H1 (cell line): Measurements from ENCODE around the gene LMX1B. TPM values are rescaled to one million over a fixed set of nuclear protein-coding genes. Genes with fewer than 3 reads are reported as not detected.
A peak's percentile ranks its signal among the peaks of the same experiment; 100 is the strongest.

Experiments
- CTCF ChIA-PET: fragments of 300-600 bp; sonication (Branson Sonifier 250); formaldehyde crosslinking; loops from one replicate; lab custom pipeline; 2021; ENCODE audit not compliant: partially characterized antibody; lab: Charles Lee
- POLR2A ChIA-PET: fragments of 300-600 bp; sonication (Branson Sonifier 250); formaldehyde crosslinking; loops from one replicate; lab custom pipeline; 2021; ENCODE audit warnings: inconsistent platforms; ENCODE audit not compliant: partially characterized antibody; lab: Charles Lee
- DNase-seq, 2 experiments: peaks; one replicate each; pipeline versions ENCODE4 v3.0.0 to v3.0.0-alpha.2; 2010 to 2022; ENCODE audit warnings: low spot score in 2 of 2, low read depth in 1 of 2, mixed read lengths in 1 of 2
- FAIRE-seq: peaks from 2 replicates; lab custom pipeline; 2011; peaks lifted over from hg19 to GRCh38; lab: Jason Lieb, UNC
- H2AFZ ChIP-seq: 2 replicates; pipeline ENCODE4 v1.8.1; 2012; ENCODE audit warnings: low read length, inconsistent platforms
- H2AK5ac ChIP-seq: 2 replicates; pipeline ENCODE4 v1.6.1; 2013; ENCODE audit warnings: low read depth, low read length
- H2BK120ac ChIP-seq: replicated peaks from 2 replicates; pipeline ENCODE3; 2013; ENCODE audit warnings: low read depth, low read length, inconsistent platforms
- H2BK12ac ChIP-seq: 2 replicates; pipeline ENCODE4 v1.6.1; 2013; ENCODE audit warnings: low read depth, low read length
- H2BK15ac ChIP-seq: 2 replicates; pipeline ENCODE4 v1.6.1; 2013; ENCODE audit warnings: low read length
- H2BK20ac ChIP-seq: 2 replicates; pipeline ENCODE4 v1.6.1; 2013; ENCODE audit warnings: low read length
- H2BK5ac ChIP-seq: 2 replicates; pipeline ENCODE4 v1.6.1; 2013; ENCODE audit warnings: low read depth, low read length
- H3K14ac ChIP-seq: 2 replicates; pipeline ENCODE4 v1.6.1; 2013; ENCODE audit warnings: inconsistent platforms; ENCODE audit not compliant: insufficient read length
- H3K18ac ChIP-seq: 2 replicates; pipeline ENCODE4 v1.6.1; 2013; ENCODE audit warnings: low read length; ENCODE audit errors: extremely low read depth
- H3K23ac ChIP-seq: 2 replicates; pipeline ENCODE4 v1.6.1; 2013; ENCODE audit warnings: inconsistent platforms; ENCODE audit not compliant: insufficient read length
- H3K23me2 ChIP-seq: 2 replicates; pipeline ENCODE4 v1.6.1; 2013; ENCODE audit warnings: low read depth, low read length
- H3K27ac ChIP-seq: 2 replicates; pipeline ENCODE4 v1.6.1; 2011; ENCODE audit warnings: low read depth, low read length, inconsistent platforms
- H3K27me3 ChIP-seq, 4 experiments: replicated peaks in 1 of 4; 1 replicate in 1 of 4; 2 replicates in 3 of 4; pipeline versions ENCODE4 v1.6.1 to v1.8.1; 2011 to 2013; ENCODE audit warnings: low read length in 3 of 4, mild to moderate bottlenecking in 3 of 4, inconsistent platforms in 2 of 4, mixed read lengths in 2 of 4, moderate library complexity in 1 of 4; ENCODE audit not compliant: control insufficient read depth in 3 of 4, insufficient read depth in 3 of 4; ENCODE audit errors: extremely low read depth in 1 of 4
- H3K36me3 ChIP-seq, 4 experiments: 2 replicates each; pipeline versions ENCODE4 v1.6.1 to v1.8.1; 2011 to 2013; ENCODE audit warnings: mild to moderate bottlenecking in 4 of 4, low read length in 3 of 4, moderate library complexity in 2 of 4, control low read depth in 1 of 4, inconsistent platforms in 1 of 4; ENCODE audit not compliant: insufficient read depth in 4 of 4, control insufficient read depth in 2 of 4
- H3K4ac ChIP-seq: replicated peaks from 2 replicates; pipeline ENCODE3; 2013; ENCODE audit warnings: low read length, low read depth, mixed read lengths, inconsistent platforms; ENCODE audit not compliant: insufficient read length
- H3K4me1 ChIP-seq, 4 experiments: replicated peaks in 1 of 4; 1 replicate in 1 of 4; 2 replicates in 3 of 4; pipeline versions ENCODE4 v1.6.1 to v1.8.1; 2011 to 2013; ENCODE audit warnings: low read length in 3 of 4, inconsistent platforms in 2 of 4, mixed read lengths in 1 of 4; ENCODE audit not compliant: insufficient read depth in 4 of 4, control insufficient read depth in 3 of 4
- H3K4me2 ChIP-seq, 2 experiments: 2 replicates each; pipeline versions ENCODE4 v1.6.1 to v1.8.1; 2011 to 2013; ENCODE audit warnings: low read depth in 2 of 2, low read length in 2 of 2, control low read depth in 1 of 2, inconsistent platforms in 1 of 2, mild to moderate bottlenecking in 1 of 2; ENCODE audit not compliant: insufficient read depth in 1 of 2
- H3K4me3 ChIP-seq, 4 experiments: fragments of 200-600, 300-600 bp in 1 of 4; sonication (generic), shearing (Covaris generic), sonication (Bioruptor Twin) in 1 of 4; 2 replicates each; pipeline versions ENCODE4 v1.5.1 to v1.8.1; 2011 to 2016; ENCODE audit warnings: low read length in 4 of 4, low read depth in 3 of 4, control low read depth in 2 of 4, inconsistent platforms in 2 of 4, mild to moderate bottlenecking in 2 of 4, mixed read lengths in 1 of 4, moderate library complexity in 1 of 4; ENCODE audit not compliant: insufficient read depth in 2 of 4; ENCODE audit errors: extremely low read depth in 1 of 4
- H3K56ac ChIP-seq: replicated peaks from 2 replicates; pipeline ENCODE3; 2013; ENCODE audit warnings: low read depth, mild to moderate bottlenecking, mixed read lengths, low read length, inconsistent platforms; ENCODE audit not compliant: insufficient read length
- H3K79me1 ChIP-seq: 2 replicates; pipeline ENCODE4 v1.6.1; 2013; ENCODE audit warnings: low read depth, low read length, control low read depth
- H3K79me2 ChIP-seq, 2 experiments: 2 replicates each; pipeline versions ENCODE4 v1.6.1 to v1.8.1; 2012 to 2013; ENCODE audit warnings: low read length in 2 of 2, mild to moderate bottlenecking in 2 of 2, inconsistent platforms in 1 of 2; ENCODE audit not compliant: insufficient read depth in 2 of 2, control insufficient read depth in 1 of 2
- H3K9ac ChIP-seq, 4 experiments: replicated peaks in 1 of 4; 1 replicate in 1 of 4; 2 replicates in 3 of 4; pipeline versions ENCODE4 v1.6.1 to v1.8.1; 2011 to 2013; ENCODE audit warnings: low read depth in 3 of 4, low read length in 3 of 4, control low read depth in 2 of 4, mild to moderate bottlenecking in 2 of 4, moderate library complexity in 2 of 4, inconsistent platforms in 1 of 4; ENCODE audit errors: extremely low read depth in 1 of 4
- H3K9me3 ChIP-seq, 2 experiments: 2 replicates each; pipeline versions ENCODE4 v1.6.1 to v1.8.1; 2012 to 2013; ENCODE audit warnings: mild to moderate bottlenecking in 2 of 2, moderate library complexity in 2 of 2, control low read depth in 1 of 2, inconsistent platforms in 1 of 2, low read depth in 1 of 2, low read length in 1 of 2, mixed read lengths in 1 of 2; ENCODE audit not compliant: insufficient read depth in 2 of 2
- H4K20me1 ChIP-seq, 2 experiments: replicated peaks in 1 of 2; 2 replicates each; pipeline versions ENCODE3 to v1.8.1; 2011 to 2013; ENCODE audit warnings: inconsistent platforms in 2 of 2, low read length in 2 of 2, mild to moderate bottlenecking in 1 of 2; ENCODE audit not compliant: insufficient read depth in 2 of 2, control insufficient read depth in 1 of 2
- H4K5ac ChIP-seq: 2 replicates; pipeline ENCODE4 v1.6.1; 2013; ENCODE audit warnings: low read length, low read depth, mixed read lengths, inconsistent platforms; ENCODE audit not compliant: insufficient read length
- H4K8ac ChIP-seq: 2 replicates; pipeline ENCODE4 v1.8.0; 2013; ENCODE audit warnings: mild to moderate bottlenecking, moderate library complexity, low read length, inconsistent platforms; ENCODE audit not compliant: insufficient read depth; ENCODE audit errors: extremely low read depth
- H4K91ac ChIP-seq: replicated peaks from 2 replicates; pipeline ENCODE3; 2013; ENCODE audit warnings: low read length, mixed read lengths, inconsistent platforms; ENCODE audit not compliant: insufficient read length
- BCL11A ChIP-seq, 2 experiments: IDR thresholded peaks; one replicate each; pipeline ENCODE4 v1.6.1; 2011; ENCODE audit warnings: low read depth in 2 of 2, low read length in 2 of 2, mild to moderate bottlenecking in 2 of 2
- CBX8 ChIP-seq: fragments of 300-800, 300-1000 bp; sonication (generic); IDR thresholded peaks from 2 replicates; pipeline ENCODE4 v1.7.1; 2016; ENCODE audit warnings: low read depth, low read length, borderline replicate concordance
- EP300 ChIP-seq, 2 experiments: IDR thresholded peaks; 1 replicate in 1 of 2; 2 replicates in 1 of 2; pipeline ENCODE4 v1.6.1; 2011 to 2012; ENCODE audit warnings: low read depth in 2 of 2, low read length in 2 of 2, mild to moderate bottlenecking in 2 of 2, borderline replicate concordance in 1 of 2, inconsistent platforms in 1 of 2, moderate library complexity in 1 of 2
- PHF8 ChIP-seq: fragments of 200-600 bp; sonication (generic); conservative IDR thresholded peaks from 2 replicates; pipeline ENCODE4 v1.7.1; 2012; ENCODE audit warnings: low read depth, mild to moderate bottlenecking, inconsistent platforms, low read length, moderate library complexity
- POLR2A ChIP-seq, 2 experiments: IDR thresholded peaks; 1 replicate in 1 of 2; 2 replicates in 1 of 2; pipeline ENCODE4 v1.6.1; 2011; ENCODE audit warnings: low read depth in 2 of 2, low read length in 2 of 2, mild to moderate bottlenecking in 2 of 2; ENCODE audit errors: control extremely low read depth in 1 of 2
- ZNF274 ChIP-seq: IDR thresholded peaks from 2 replicates; pipeline ENCODE4 v1.7.0; 2012; ENCODE audit warnings: low read length, borderline replicate concordance; ENCODE audit errors: extremely low read depth
- WGBS, 2 experiments: shearing (Covaris generic) in 1 of 2; methylation state at CpG; one replicate each; pipeline versions ENCODE4 v1.1.6 to v1.1.7; 2013 to 2015; ENCODE audit warnings: low lambda C conversion rate in 2 of 2, mixed read lengths in 2 of 2, inconsistent platforms in 1 of 2, low coverage in 1 of 2, missing lambda C conversion rate in 1 of 2; ENCODE audit not compliant: insufficient replicate concordance in 2 of 2, insufficient coverage in 1 of 2, insufficient read length in 1 of 2; ENCODE audit errors: extremely low coverage in 1 of 2, missing lambda C conversion rate in 1 of 2; 5-methylcytosine and 5-hydroxymethylcytosine counted together
- polyA plus RNA-seq, 7 experiments: library from polyadenylated mRNA; depleted of rRNA in 3 of 7; stranded (reverse) in 5 of 7; unstranded in 2 of 7; fragments of >200 nt in 5 of 7; fragments of 200-250 nt in 2 of 7; gene quantifications; 1 replicate in 5 of 7; 2 replicates in 1 of 7; 4 replicates in 1 of 7; pipeline versions ENCODE4 v1.2.1 to v1.2.3, GENCODE V29; 2011 to 2013; ENCODE audit warnings: missing spikeins in 2 of 7, mixed read lengths in 2 of 7
- total RNA-seq: library from RNA; stranded (reverse); fragmentation: NEBNext Ultra II Directional; extraction: Animal tissue kit (Norgen Biotek cat#: 25700); gene quantifications from 2 replicates; pipeline ENCODE4 v1.2.1, GENCODE V29; 2021
- TF ChIP-seq, protein P1 (sequence below): IDR thresholded peaks from 2 replicates; pipeline ENCODE4 v1.6.1; 2011; ENCODE audit warnings: low read length, improper control_type of control experiment
- TF ChIP-seq, protein P2 (sequence below): IDR thresholded peaks from 2 replicates; pipeline ENCODE4 v1.6.1; 2012; ENCODE audit warnings: inconsistent platforms

LMX1B gene
- total and polyA plus RNA-seq, 2 of the 8 experiments (the other 6 are each of a cell fraction or from before 2014, with no cell fraction given): 0.09 to 0.37 TPM

DNA sequence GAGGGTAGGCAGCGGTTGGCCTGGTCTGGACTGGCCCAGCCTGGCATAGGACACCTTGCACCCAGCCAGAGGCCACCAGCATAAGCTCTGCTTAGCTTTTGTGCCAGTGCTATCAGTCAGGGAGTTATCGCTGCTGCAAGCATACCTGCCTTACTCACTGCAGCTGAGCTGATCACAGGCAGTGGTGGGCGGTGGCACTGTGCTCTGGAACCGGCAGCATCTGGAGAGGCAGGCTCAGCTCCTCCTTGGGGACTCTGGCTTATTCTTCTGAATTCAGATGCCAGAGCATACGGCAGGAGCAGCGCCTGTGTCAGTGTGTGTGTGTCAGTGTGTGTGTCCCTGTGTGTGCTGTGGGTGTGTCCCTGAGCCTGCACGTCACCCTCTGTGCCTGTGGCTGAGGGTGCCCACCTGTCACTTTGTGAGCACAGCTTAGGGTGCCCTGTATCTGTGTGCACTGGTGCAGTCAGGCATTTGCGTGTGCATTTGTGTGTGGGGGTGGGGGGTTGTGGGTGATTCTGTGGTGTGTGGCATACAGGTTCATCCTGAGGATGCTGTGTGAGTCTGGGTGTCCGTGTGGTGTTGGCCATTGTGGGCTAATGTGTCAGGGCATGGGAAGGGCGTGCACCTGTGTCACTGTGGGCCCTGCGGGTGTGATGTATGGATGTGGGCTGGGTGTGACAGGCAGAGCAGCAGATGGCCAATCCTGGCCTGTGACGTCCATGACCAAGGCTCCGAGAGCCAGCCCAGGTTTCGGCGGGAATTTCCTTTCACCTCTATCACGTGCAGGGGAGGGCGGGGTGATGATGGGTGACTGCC, 23.5 kb downstream of the LMX1B start:
- Histone ChIP-seq H3K56ac (no peak overlapping the region), H3K4me3 (no peak overlapping the region), H3K9me3 (no peaks in the 10 kb centered on the region), H3K27me3 (peaks cover 12 to 90% (median 69%) of the 10 kb centered on the region in 4 experiments), H3K9ac (no peak overlapping the region), H3K36me3 (no peaks in the 10 kb centered on the region), H2AK5ac (peak overlapping the region; percentile 97), H3K14ac (no peak overlapping the region), H3K23me2 (peaks cover 7% of the 10 kb centered on the region; the same call in 1 of the 2 replicates), H2AFZ (no peak overlapping the region), H3K18ac (peak overlapping the region; percentile 6; the same call in 1 of the 2 replicates), H4K20me1 (peaks cover 0 to 13% of the 10 kb centered on the region in 2 experiments), H4K91ac (peak overlapping the region; percentile 59), H4K8ac (peak overlapping the region; percentile 31; the same call in 1 of the 2 replicates), H2BK120ac (no peak overlapping the region), H3K4me1 (peaks cover 0 to 19% (median 6%) of the 10 kb centered on the region in 4 experiments; a peak in 6 of 7 replicates), H2BK12ac (peak overlapping the region; percentile 85; the same call in 1 of the 2 replicates), H2BK5ac (no peak overlapping the region), H3K23ac (no peak overlapping the region), H4K5ac (no peak overlapping the region), H3K4ac (peak overlapping the region; percentile 60), H2BK15ac (peak overlapping the region; percentile 95), H3K79me2 (no peaks in the 10 kb centered on the region), H3K79me1 (no peaks in the 10 kb centered on the region), H3K27ac (no peak overlapping the region), H2BK20ac (peak overlapping the region; percentile 43; the same call in 1 of the 2 replicates), H3K4me2 (no peak overlapping the region)
- POLR2A ChIA-PET: interaction anchor here (0.9 kb wide), 1 partner anchor 34 kb away, joined by 3 read pairs; no protein-coding TSS in a partner anchor
- WGBS, 2 experiments: 84% methylated on average over 15 of the region's 17 CpGs; no CpG with 5 or more reads in 1 of the 2 experiments
- CTCF ChIA-PET: interaction anchor here (0.6 to 20.9 kb wide), 8 partner anchors 11 to 1055 kb away, joined by 3 to 323 read pairs (median 6); no protein-coding TSS in a partner anchor
- no peak for DNase-seq
- FAIRE-seq: no peak
- TF ChIP-seq BCL11A (IDR thresholded peaks at IDR 0.05; ENCODE audit: low read depth in 2 of 2, low read length in 2 of 2): no peak
- no peak for TF ChIP-seq ZNF274
- no peak for TF ChIP-seq CBX8
- TF ChIP-seq, protein P1, sequence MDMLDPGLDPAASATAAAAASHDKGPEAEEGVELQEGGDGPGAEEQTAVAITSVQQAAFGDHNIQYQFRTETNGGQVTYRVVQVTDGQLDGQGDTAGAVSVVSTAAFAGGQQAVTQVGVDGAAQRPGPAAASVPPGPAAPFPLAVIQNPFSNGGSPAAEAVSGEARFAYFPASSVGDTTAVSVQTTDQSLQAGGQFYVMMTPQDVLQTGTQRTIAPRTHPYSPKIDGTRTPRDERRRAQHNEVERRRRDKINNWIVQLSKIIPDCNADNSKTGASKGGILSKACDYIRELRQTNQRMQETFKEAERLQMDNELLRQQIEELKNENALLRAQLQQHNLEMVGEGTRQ: no peak
- no peak for TF ChIP-seq EP300 (IDR thresholded peaks at IDR 0.05; ENCODE audit: borderline replicate concordance in 1 of 2, low read depth in 2 of 2, low read length in 2 of 2)
- no peak for TF ChIP-seq POLR2A (IDR thresholded peaks at IDR 0.05; ENCODE audit: control extremely low read depth in 1 of 2, low read depth in 2 of 2, low read length in 2 of 2)
- TF ChIP-seq, protein P2, sequence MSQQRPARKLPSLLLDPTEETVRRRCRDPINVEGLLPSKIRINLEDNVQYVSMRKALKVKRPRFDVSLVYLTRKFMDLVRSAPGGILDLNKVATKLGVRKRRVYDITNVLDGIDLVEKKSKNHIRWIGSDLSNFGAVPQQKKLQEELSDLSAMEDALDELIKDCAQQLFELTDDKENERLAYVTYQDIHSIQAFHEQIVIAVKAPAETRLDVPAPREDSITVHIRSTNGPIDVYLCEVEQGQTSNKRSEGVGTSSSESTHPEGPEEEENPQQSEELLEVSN: peak; percentile 96
- no peak for TF ChIP-seq PHF8
